A673 (cell line): Measurements from ENCODE around the gene LRBA. TPM values are rescaled to one million over a fixed set of nuclear protein-coding genes. Genes with fewer than 3 reads are reported as not detected.

ENCODE experiments used
- BruUV-seq: library from RNA; stranded (reverse); fragments of 400-500 nt; replicated peaks from 2 replicates; lab custom pipeline; 2021; lab: Mats Ljungman, UMichigan
- CTCF ChIA-PET: fragments of 300-600 bp; sonication (Branson Sonifier 250); formaldehyde crosslinking; loops from one replicate; lab custom pipeline; 2022; ENCODE audit warnings: antibody characterized with exemption; lab: Charles Lee
- POLR2A ChIA-PET: fragments of 300-600 bp; sonication (Branson Sonifier 250); formaldehyde crosslinking; loops from one replicate; lab custom pipeline; 2022; ENCODE audit warnings: antibody characterized with exemption; ENCODE audit not compliant: low non-redundant PET; lab: Charles Lee
- DNase-seq: peaks from one replicate; pipeline ENCODE4 v3.0.0-alpha.2; 2015; ENCODE audit warnings: low spot score
- H3K27ac ChIP-seq: fragments of 200-600 bp; sonication (generic); 2 replicates; pipeline ENCODE4 v1.5.1; 2016; ENCODE audit warnings: mixed run types, low read depth, mild to moderate bottlenecking, mixed read lengths, antibody characterized with exemption, low read length; ENCODE audit not compliant: poor library complexity, severe bottlenecking
- H3K27me3 ChIP-seq: fragments of 200-600 bp; sonication (generic); replicated peaks from 2 replicates; pipeline ENCODE4 v1.6.1; 2017; ENCODE audit warnings: mixed run types, low read depth, mild to moderate bottlenecking, mixed read lengths, antibody characterized with exemption, low read length; ENCODE audit not compliant: insufficient read depth, poor library complexity
- H3K36me3 ChIP-seq: fragments of 200-600 bp; sonication (generic); 2 replicates; pipeline ENCODE4 v1.6.1; 2016; ENCODE audit warnings: mixed run types, mild to moderate bottlenecking, mixed read lengths, antibody characterized with exemption, low read length; ENCODE audit not compliant: insufficient read depth, poor library complexity, severe bottlenecking
- H3K4me1 ChIP-seq: fragments of 200-600 bp; sonication (generic); 2 replicates; pipeline ENCODE4 v1.6.1; 2017; ENCODE audit warnings: mixed run types, mild to moderate bottlenecking, mixed read lengths, antibody characterized with exemption, low read length; ENCODE audit not compliant: insufficient read depth, poor library complexity, severe bottlenecking
- H3K4me3 ChIP-seq: fragments of 200-600 bp; sonication (generic); 2 replicates; pipeline ENCODE4 v1.5.1; 2016; ENCODE audit warnings: low read depth, mixed run types, mild to moderate bottlenecking, mixed read lengths, low read length; ENCODE audit not compliant: poor library complexity, severe bottlenecking
- H3K9me3 ChIP-seq: fragments of 200-600 bp; sonication (generic); 2 replicates; pipeline ENCODE4 v1.6.1; 2016; ENCODE audit warnings: mixed run types, low read depth, mild to moderate bottlenecking, mixed read lengths, antibody characterized with exemption, low read length; ENCODE audit not compliant: poor library complexity, severe bottlenecking
- CTCF ChIP-seq: fragments of 300-800, 200-600 bp; sonication (generic); conservative IDR thresholded peaks from 2 replicates; pipeline ENCODE4 v1.5.1; 2017; ENCODE audit warnings: low read depth, mild to moderate bottlenecking, antibody characterized with exemption, low read length, moderate library complexity, mixed read lengths
- EZH2 ChIP-seq: fragments of 200-600 bp; sonication (generic); IDR thresholded peaks from 2 replicates; pipeline ENCODE4 v1.6.1; 2017; ENCODE audit warnings: borderline replicate concordance, low read depth, mild to moderate bottlenecking, mixed read lengths, antibody characterized with exemption, low read length; ENCODE audit not compliant: poor library complexity, severe bottlenecking
- intact Hi-C: fragments of 100-400 bp; cut with micrococcal nuclease; formaldehyde crosslinking; loops from one replicate; pipeline ENCODE4 v1.10.0; 2022; ENCODE audit not compliant: unreplicated experiment
- total RNA-seq: library from RNA; stranded (reverse); gene quantifications from 2 replicates; pipeline ENCODE4 v1.2.3, GENCODE V29; 2021

LRBA gene
- total RNA-seq, 1 experiment from 2014 or later, result 35.7 TPM

- intact Hi-C loops, result no loop called here
- no peaks in the 10 kb centered on the region for H3K27me3 ChIP-seq
- no peak for DNase-seq
- no peak overlapping the region for H3K27ac ChIP-seq
- BruUV-seq, result no TSS peak
- H3K4me1 ChIP-seq, result peaks cover 19% of the 10 kb centered on the region
- no peak overlapping the region for H3K4me3 ChIP-seq
- CTCF ChIA-PET, result no interaction called here
- TF ChIP-seq EZH2, result no peak
- no peak for TF ChIP-seq CTCF
- H3K9me3 ChIP-seq, result no peaks in the 10 kb centered on the region
- H3K36me3 ChIP-seq, result no peaks in the 10 kb centered on the region
- POLR2A ChIA-PET, result no interaction called here
These were observed 75.0 kb downstream of the LRBA start for GRCh38 chr4:150940123-150940522.

- CTCF ChIA-PET, result no interaction called here
These were observed 75.6 kb downstream of the LRBA start for GRCh38 chr4:150939530-150939929.

GRCh38 chr4:150938873-150939499, 76.1 kb downstream of the LRBA start:
- Histone ChIP-seq H3K27ac (no peak overlapping the region), H3K9me3 (no peaks in the 10 kb centered on the region), H3K27me3 (no peaks in the 10 kb centered on the region), H3K36me3 (no peaks in the 10 kb centered on the region), H3K4me3 (no peak overlapping the region), H3K4me1 (peaks cover 12% of the 10 kb centered on the region)
- intact Hi-C loops, result no loop called here
- no peak for TF ChIP-seq CTCF
- BruUV-seq, result no TSS peak
- ChIA-PET CTCF (no interaction called here), POLR2A (no interaction called here)
- no peak for DNase-seq

More at GRCh38 chr4:150939530-150939929, 75.6 kb downstream of the LRBA start:
- Histone ChIP-seq H3K9me3 (no peaks in the 10 kb centered on the region), H3K27me3 (no peaks in the 10 kb centered on the region), H3K4me3 (no peak overlapping the region), H3K4me1 (peaks cover 17% of the 10 kb centered on the region), H3K36me3 (no peaks in the 10 kb centered on the region), H3K27ac (no peak overlapping the region)
- no TSS peak for BruUV-seq
- no peak for TF ChIP-seq EZH2
- TF ChIP-seq CTCF, result no peak
- intact Hi-C loops, result no loop called here
- DNase-seq, result no peak
- POLR2A ChIA-PET, result no interaction called here
